GM06990 (cell line): Measurements from ENCODE around the gene TMC1.

Experiments used
- DNase-seq: peaks from one replicate; pipeline ENCODE4 v3.0.0-alpha.2; 2011; ENCODE audit not compliant: insufficient read length; ENCODE audit errors: extremely low read depth
- H3K27me3 ChIP-seq: replicated peaks from 2 replicates; pipeline ENCODE4 v1.6.0; 2011; ENCODE audit warnings: low read length; ENCODE audit not compliant: control insufficient read depth, insufficient read depth
- H3K36me3 ChIP-seq: 2 replicates; pipeline ENCODE4 v1.5.1; 2011; ENCODE audit warnings: low read length; ENCODE audit not compliant: control insufficient read depth, insufficient read depth
- H3K4me3 ChIP-seq: replicated peaks from 2 replicates; pipeline ENCODE4 v1.5.1; 2011; ENCODE audit warnings: low read depth, mild to moderate bottlenecking, control low read depth, low read length
- CTCF ChIP-seq: IDR thresholded peaks from 2 replicates; pipeline ENCODE4 v1.5.1; 2011; ENCODE audit warnings: low read length, control low read depth, mild to moderate bottlenecking, inconsistent platforms; ENCODE audit not compliant: insufficient read depth, poor library complexity, severe bottlenecking

Gene TMC1

GRCh38 chr9:72615931-72616330 lies 94.5 kb downstream of the TMC1 start:
- no peak for DNase-seq
- Histone ChIP-seq H3K27me3 (no peaks in the 10 kb centered on the region), H3K36me3 (no peaks in the 10 kb centered on the region), H3K4me3 (no peak overlapping the region)
- TF ChIP-seq CTCF, result no peak

GRCh38 chr9:72618811-72619210 lies 97.4 kb downstream of the TMC1 start:
- H3K4me3 ChIP-seq, result no peak overlapping the region
- no peaks in the 10 kb centered on the region for H3K36me3 ChIP-seq
- no peak for DNase-seq
- TF ChIP-seq CTCF, result no peak
- H3K27me3 ChIP-seq, result no peaks in the 10 kb centered on the region

GRCh38 chr9:72622186-72622585 lies 100.8 kb downstream of the TMC1 start:
- H3K4me3 ChIP-seq, result no peak overlapping the region
- no peak for TF ChIP-seq CTCF
- H3K27me3 ChIP-seq, result no peaks in the 10 kb centered on the region
- H3K36me3 ChIP-seq, result no peaks in the 10 kb centered on the region
- no peak for DNase-seq

- H3K4me3 ChIP-seq, result no peak overlapping the region
- H3K36me3 ChIP-seq, result no peaks in the 10 kb centered on the region
- H3K27me3 ChIP-seq, result no peaks in the 10 kb centered on the region
- DNase-seq, result no peak
- no peak for TF ChIP-seq CTCF
Observed at GRCh38 chr9:72623156-72623555, 101.7 kb downstream of the TMC1 start.

- no peaks in the 10 kb centered on the region for H3K27me3 ChIP-seq
- TF ChIP-seq CTCF, result no peak
- DNase-seq, result no peak
- H3K4me3 ChIP-seq, result no peak overlapping the region
- H3K36me3 ChIP-seq, result no peaks in the 10 kb centered on the region
Observed at GRCh38 chr9:72627147-72627546, 105.7 kb downstream of the TMC1 start.

- no peak for DNase-seq
Observed at GRCh38 chr9:72627956-72628540, 106.6 kb downstream of the TMC1 start.

More at GRCh38 chr9:72627956-72628540, 106.6 kb downstream of the TMC1 start:
- no peaks in the 10 kb centered on the region for H3K27me3 ChIP-seq
- no peaks in the 10 kb centered on the region for H3K36me3 ChIP-seq
- no peak overlapping the region for H3K4me3 ChIP-seq
- no peak for TF ChIP-seq CTCF
